ENCODE measurements around the gene IFNK. TPM values are rescaled to one million over a fixed set of nuclear protein-coding genes. Genes with fewer than 3 reads are reported as not detected.
"Not testable (repeated sequence)": the region's sequence is repeated elsewhere in the genome, so short reads cannot be mapped to it uniquely, and the experiment has no call there.

Gene IFNK
- total RNA-seq, 2 experiments from 2014 or later, result not detected

GRCh38 chr9:27491154-27491553, 32.9 kb upstream of the IFNK start:
- peaks cover 2% of the 10 kb centered on the region for H3K4me1 Mint-ChIP-seq
- no peak for DNase-seq
- peaks cover 4% of the 10 kb centered on the region for H3K9me3 Mint-ChIP-seq (ENCODE audit: low read depth)
- H3K27ac Mint-ChIP-seq, result no peak overlapping the region
- intact Hi-C loops (cut with DNase I, micrococcal nuclease), result no loop called here
- no peak for ATAC-seq
- no peaks in the 10 kb centered on the region for H3K27me3 Mint-ChIP-seq
- ChIA-PET POLR2A (no interaction called here), CTCF (no interaction called here)
- H3K36me3 Mint-ChIP-seq (ENCODE audit: low read depth), result no peaks in the 10 kb centered on the region
- H3K4me3 Mint-ChIP-seq, result no peak overlapping the region

DNA sequence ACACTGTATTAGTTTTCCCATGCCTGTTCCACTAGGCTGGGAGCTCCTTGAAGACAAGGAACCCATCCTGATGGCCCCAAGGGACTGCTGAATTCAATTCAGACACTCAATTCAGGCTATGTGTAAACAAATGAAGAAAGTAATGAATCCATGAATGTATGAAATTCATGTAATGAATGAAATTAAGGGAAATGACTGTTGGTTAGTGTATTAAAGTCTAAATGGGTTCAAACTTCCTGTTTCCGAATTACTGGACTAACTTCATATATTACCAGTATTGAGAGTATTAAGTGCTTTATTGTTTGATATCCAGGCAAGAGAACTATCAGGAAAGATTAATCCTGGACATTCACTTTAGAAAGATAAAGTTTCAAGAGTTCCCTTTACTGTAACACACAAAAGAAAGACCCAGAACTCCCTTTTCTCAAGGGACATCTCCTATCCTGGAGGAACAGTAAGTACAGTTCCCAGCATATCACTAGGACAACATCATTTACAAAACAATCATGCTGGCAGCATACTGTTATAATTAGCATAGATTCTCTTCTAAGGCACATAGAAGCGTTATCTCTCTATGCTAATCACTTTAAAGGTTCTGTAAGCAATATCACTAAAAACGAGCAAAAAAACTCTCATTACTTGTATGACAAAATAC, 28.5 kb upstream of the IFNK start:
- Mint-ChIP-seq H3K27ac (no peak overlapping the region), H3K36me3 (ENCODE audit: low read depth) (no peaks in the 10 kb centered on the region), H3K27me3 (no peaks in the 10 kb centered on the region), H3K9me3 (ENCODE audit: low read depth) (peaks cover 4% of the 10 kb centered on the region), H3K4me3 (no peak overlapping the region), H3K4me1 (peaks cover 9% of the 10 kb centered on the region)
- ChIA-PET CTCF (no interaction called here), POLR2A (no interaction called here)
- DNase-seq, result no peak
- no peak for ATAC-seq
- intact Hi-C loops (cut with DNase I, micrococcal nuclease), result no loop called here

GRCh38 chr9:27496135-27496504, 28.0 kb upstream of the IFNK start:
- no peak overlapping the region for H3K4me3 Mint-ChIP-seq
- no peak for ATAC-seq
- no peak for DNase-seq
- no peaks in the 10 kb centered on the region for H3K27me3 Mint-ChIP-seq
- H3K36me3 Mint-ChIP-seq (ENCODE audit: low read depth), result no peaks in the 10 kb centered on the region
- intact Hi-C loops (cut with DNase I, micrococcal nuclease), result no loop called here
- CTCF ChIA-PET, result no interaction called here
- H3K4me1 Mint-ChIP-seq, result peaks cover 12% of the 10 kb centered on the region
- POLR2A ChIA-PET, result no interaction called here
- no peak overlapping the region for H3K27ac Mint-ChIP-seq
- peaks cover 4% of the 10 kb centered on the region for H3K9me3 Mint-ChIP-seq (ENCODE audit: low read depth)

DNA sequence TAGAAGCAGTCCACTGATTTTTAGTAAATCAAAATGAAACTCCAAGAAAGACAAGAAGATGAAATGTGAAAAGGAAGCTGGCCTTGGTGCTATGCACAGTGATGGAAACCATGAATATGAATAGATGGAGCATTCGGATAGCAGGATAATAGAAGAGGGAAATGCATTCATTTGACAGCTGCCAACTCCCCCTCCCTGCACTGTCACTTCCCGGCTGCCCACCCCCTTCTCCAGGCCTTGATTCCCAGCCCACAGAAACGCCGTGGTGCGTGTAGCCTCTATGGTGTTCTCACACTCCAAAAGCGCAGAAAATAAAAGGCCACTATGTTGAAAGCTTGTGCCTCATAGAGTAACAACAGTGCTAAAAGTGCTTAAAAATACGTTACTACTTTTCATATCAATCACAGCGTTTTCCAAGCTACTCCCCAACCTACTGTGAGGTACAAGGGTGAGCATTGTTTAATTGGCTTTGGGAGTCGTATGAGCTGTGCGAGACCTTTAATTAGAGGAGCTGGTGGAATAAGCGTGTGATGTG, 26.1 kb upstream of the IFNK start:
- intact Hi-C loops (cut with DNase I, micrococcal nuclease), result loop anchor here in 1 of 2 experiments (2.0 kb wide), 1 partner anchor 31 kb away; the partner anchor contains the start of gene MOB3B
- DNase-seq, result no peak
- H3K4me3 Mint-ChIP-seq, result no peak overlapping the region
- peaks cover 6% of the 10 kb centered on the region for H3K9me3 Mint-ChIP-seq (ENCODE audit: low read depth)
- peaks cover 2% of the 10 kb centered on the region for H3K27me3 Mint-ChIP-seq
- ATAC-seq, result no peak
- peaks cover 2% of the 10 kb centered on the region for H3K36me3 Mint-ChIP-seq (ENCODE audit: low read depth)
- ChIA-PET POLR2A (interaction anchor here (0.6 kb wide), 2 partner anchors 26 to 27 kb away, joined by 3 read pairs; partner anchors contain the start of gene IFNK), CTCF (interaction anchor here (0.6 to 1.5 kb wide), 3 partner anchors 10 to 431 kb away, joined by 3 to 4 read pairs (median 3); no protein-coding TSS in a partner anchor)
- peaks cover 16% of the 10 kb centered on the region for H3K4me1 Mint-ChIP-seq
- H3K27ac Mint-ChIP-seq, result no peak overlapping the region

GRCh38 chr9:27499451-27499850, 24.6 kb upstream of the IFNK start:
- Mint-ChIP-seq H3K4me1 (peaks cover 19% of the 10 kb centered on the region), H3K36me3 (ENCODE audit: low read depth) (peaks cover 2% of the 10 kb centered on the region), H3K9me3 (ENCODE audit: low read depth) (peaks cover 2% of the 10 kb centered on the region), H3K27me3 (peaks cover 2% of the 10 kb centered on the region), H3K4me3 (no peak overlapping the region), H3K27ac (no peak overlapping the region)
- ATAC-seq (peak; percentile 90), DNase-seq (no peak)
- ChIA-PET CTCF (interaction anchor here (1.0 kb wide), 1 partner anchor 166 kb away, joined by 3 read pairs; no protein-coding TSS in a partner anchor), POLR2A (no interaction called here)
- intact Hi-C loops (cut with DNase I, micrococcal nuclease), result loop anchor here in 1 of 2 experiments (2.0 kb wide), 1 partner anchor 29 kb away; the partner anchor contains the start of gene MOB3B

DNA sequence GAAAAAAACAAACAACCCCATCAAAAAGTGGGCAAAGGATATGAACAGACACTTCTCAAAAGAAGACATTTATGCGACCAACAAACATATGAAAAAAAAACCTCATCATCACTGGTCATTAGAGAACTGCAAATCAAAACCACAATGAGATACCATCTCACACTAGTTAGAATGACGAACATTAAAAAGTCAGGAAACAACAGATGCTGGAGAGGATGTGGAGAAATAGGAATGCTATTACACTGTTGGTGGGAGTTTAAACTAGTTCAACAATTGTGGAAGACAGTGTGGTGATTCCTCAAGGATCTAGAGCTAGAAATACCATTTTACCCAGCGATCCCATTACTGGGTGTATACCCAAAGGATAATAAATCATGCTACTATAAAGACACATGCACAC, 23.2 kb upstream of the IFNK start:
- CTCF ChIA-PET; POLR2A ChIA-PET; H3K36me3 Mint-ChIP-seq (ENCODE audit: low read depth); H3K27ac Mint-ChIP-seq; H3K27me3 Mint-ChIP-seq; H3K9me3 Mint-ChIP-seq (ENCODE audit: low read depth); DNase-seq; ATAC-seq; H3K4me3 Mint-ChIP-seq: not testable (repeated sequence)
- intact Hi-C loops (cut with DNase I, micrococcal nuclease), result loop anchor here in 1 of 2 experiments (2.0 kb wide), 1 partner anchor 134 kb away; no protein-coding TSS in a partner anchor
- peaks cover 22% of the 10 kb centered on the region for H3K4me1 Mint-ChIP-seq

DNA sequence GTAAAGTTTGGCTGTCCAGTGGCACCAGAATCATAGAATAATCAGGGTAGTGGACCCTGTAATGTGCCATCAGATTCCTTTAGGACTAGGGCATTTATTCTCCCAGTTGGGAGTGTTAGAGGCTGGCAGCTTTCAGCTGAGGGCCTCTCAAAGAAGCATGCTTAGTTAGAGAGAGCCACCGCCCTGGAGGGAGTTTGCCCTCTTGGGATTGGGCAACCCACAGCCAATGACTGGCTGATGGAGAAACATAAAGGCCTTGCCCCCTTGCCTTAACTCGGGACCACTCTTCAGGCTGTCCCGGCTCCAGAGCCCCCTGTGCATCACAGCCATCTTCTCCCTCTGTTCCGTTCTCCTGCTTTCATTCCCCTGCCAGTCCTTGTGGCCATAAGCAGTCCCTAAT, 20.5 kb upstream of the IFNK start:
- Mint-ChIP-seq H3K36me3 (ENCODE audit: low read depth) (peaks cover 2% of the 10 kb centered on the region), H3K27me3 (peaks cover 2% of the 10 kb centered on the region), H3K4me1 (peaks cover 30% of the 10 kb centered on the region), H3K4me3 (no peak overlapping the region), H3K27ac (no peak overlapping the region), H3K9me3 (ENCODE audit: low read depth) (peaks cover 2% of the 10 kb centered on the region)
- no peak for ATAC-seq
- CTCF ChIA-PET, result no interaction called here
- POLR2A ChIA-PET, result no interaction called here
- intact Hi-C loops (cut with DNase I, micrococcal nuclease), result loop anchor here in 1 of 2 experiments (2.0 kb wide), 2 partner anchors 69 to 137 kb away; partner anchors contain the start of gene C9orf72
- DNase-seq, result no peak

DNA sequence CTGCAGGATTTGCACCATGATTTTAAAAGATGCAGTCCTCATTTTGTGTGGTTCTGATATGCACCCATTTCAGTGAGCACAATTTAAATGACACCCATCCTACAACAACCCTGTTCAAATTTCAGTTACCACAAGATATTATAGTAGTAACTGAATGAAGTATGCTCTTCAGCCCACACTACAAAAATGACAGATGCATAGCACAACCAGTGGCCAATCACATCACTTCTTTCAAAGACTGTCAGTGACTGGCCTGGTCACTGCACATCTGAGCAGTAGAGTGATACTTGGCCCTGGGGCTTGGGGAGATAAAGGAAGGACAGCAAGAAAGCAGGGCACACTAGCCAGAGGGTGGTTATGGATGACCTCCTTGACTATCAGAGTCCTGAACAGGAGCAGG, 19.8 kb upstream of the IFNK start:
- ChIA-PET CTCF (no interaction called here), POLR2A (no interaction called here)
- Mint-ChIP-seq H3K27ac (no peak overlapping the region), H3K4me3 (no peak overlapping the region), H3K36me3 (ENCODE audit: low read depth) (peaks cover 2% of the 10 kb centered on the region), H3K27me3 (peaks cover 2% of the 10 kb centered on the region), H3K4me1 (peaks cover 27% of the 10 kb centered on the region), H3K9me3 (ENCODE audit: low read depth) (peaks cover 2% of the 10 kb centered on the region)
- intact Hi-C loops (cut with DNase I, micrococcal nuclease), result loop anchor here in 1 of 2 experiments (2.0 kb wide), 2 partner anchors 69 to 137 kb away; partner anchors contain the start of gene C9orf72
- ATAC-seq, result peak; percentile 37
- DNase-seq, result peak; percentile 9

GRCh38 chr9:27505744-27506161, 18.3 kb upstream of the IFNK start:
- intact Hi-C loops (cut with DNase I, micrococcal nuclease), result loop anchor here in 1 of 2 experiments (2.0 kb wide), 2 partner anchors 67 to 139 kb away; partner anchors contain the start of gene C9orf72
- CTCF ChIA-PET, result interaction anchor here (0.6 to 1.6 kb wide), 2 partner anchors 18 to 22 kb away, joined by 3 read pairs; no protein-coding TSS in a partner anchor
- no peak overlapping the region for H3K4me3 Mint-ChIP-seq
- POLR2A ChIA-PET, result no interaction called here
- H3K4me1 Mint-ChIP-seq, result peaks cover 21% of the 10 kb centered on the region
- DNase-seq (peak; percentile 46), ATAC-seq (peak; percentile 84)
- peaks cover 2% of the 10 kb centered on the region for H3K27me3 Mint-ChIP-seq
- H3K36me3 Mint-ChIP-seq (ENCODE audit: low read depth), result peaks cover 2% of the 10 kb centered on the region
- no peak overlapping the region for H3K27ac Mint-ChIP-seq
- peaks cover 2% of the 10 kb centered on the region for H3K9me3 Mint-ChIP-seq (ENCODE audit: low read depth)

GRCh38 chr9:27506981-27507380, 17.1 kb upstream of the IFNK start:
- Mint-ChIP-seq H3K4me3 (no peak overlapping the region), H3K9me3 (ENCODE audit: low read depth) (no peaks in the 10 kb centered on the region), H3K4me1 (peaks cover 14% of the 10 kb centered on the region), H3K27me3 (no peaks in the 10 kb centered on the region), H3K36me3 (ENCODE audit: low read depth) (no peaks in the 10 kb centered on the region), H3K27ac (no peak overlapping the region)
- ChIA-PET CTCF (interaction anchor here (0.6 kb wide), 1 partner anchor 22 kb away, joined by 3 read pairs; no protein-coding TSS in a partner anchor), POLR2A (no interaction called here)
- DNase-seq (no peak), ATAC-seq (no peak)
- intact Hi-C loops (cut with DNase I, micrococcal nuclease), result no loop called here

DNA sequence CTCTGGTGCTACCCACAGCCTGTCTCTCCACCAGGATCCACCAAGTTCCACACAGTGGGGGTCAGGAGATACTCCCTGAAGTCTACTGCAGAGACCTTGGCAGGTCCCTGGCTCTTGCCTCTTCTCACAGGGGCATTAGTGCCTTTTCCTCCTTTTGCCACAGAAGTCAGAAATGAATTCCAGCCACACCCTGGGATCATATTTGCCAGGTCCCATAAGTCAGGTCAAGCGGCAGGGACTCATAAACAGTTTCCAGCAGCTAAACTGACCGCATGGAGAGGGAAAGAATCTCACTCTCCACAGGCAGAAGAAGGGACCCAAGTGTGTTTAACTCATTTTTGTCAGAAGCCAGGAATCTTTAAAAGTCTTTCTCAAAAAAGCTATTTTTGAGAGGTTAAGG, 13.3 kb upstream of the IFNK start:
- Mint-ChIP-seq H3K4me1 (peaks cover 9% of the 10 kb centered on the region), H3K4me3 (no peak overlapping the region), H3K27ac (no peak overlapping the region), H3K9me3 (ENCODE audit: low read depth) (no peaks in the 10 kb centered on the region), H3K27me3 (no peaks in the 10 kb centered on the region), H3K36me3 (ENCODE audit: low read depth) (no peaks in the 10 kb centered on the region)
- no peak for DNase-seq
- POLR2A ChIA-PET, result no interaction called here
- intact Hi-C loops (cut with DNase I, micrococcal nuclease), result no loop called here
- CTCF ChIA-PET, result interaction anchor here (1.3 kb wide), 1 partner anchor 178 kb away, joined by 4 read pairs; no protein-coding TSS in a partner anchor
- no peak for ATAC-seq

- H3K36me3 Mint-ChIP-seq (ENCODE audit: low read depth), result no peaks in the 10 kb centered on the region
- POLR2A ChIA-PET, result no interaction called here
- DNase-seq (no peak), ATAC-seq (no peak)
- intact Hi-C loops (cut with DNase I, micrococcal nuclease), result no loop called here
- no peak overlapping the region for H3K4me3 Mint-ChIP-seq
- peaks cover 2% of the 10 kb centered on the region for H3K4me1 Mint-ChIP-seq
- H3K27ac Mint-ChIP-seq, result no peak overlapping the region
- no peaks in the 10 kb centered on the region for H3K9me3 Mint-ChIP-seq (ENCODE audit: low read depth)
- CTCF ChIA-PET, result interaction anchor here (1.0 to 1.3 kb wide), 2 partner anchors 9 to 179 kb away, joined by 3 to 4 read pairs; no protein-coding TSS in a partner anchor
- H3K27me3 Mint-ChIP-seq, result no peaks in the 10 kb centered on the region
Measured at GRCh38 chr9:27511771-27512170, 12.3 kb upstream of the IFNK start.
